SHP77 treated with DMSO at 0.1 percent for 48 hours (cell line): ENCODE data around the gene ZBED6.

Experiments
- DNase-seq: peaks from one replicate; lab custom pipeline; 2025; lab: John Stamatoyannopoulos, UW

ZBED6 gene

DNA sequence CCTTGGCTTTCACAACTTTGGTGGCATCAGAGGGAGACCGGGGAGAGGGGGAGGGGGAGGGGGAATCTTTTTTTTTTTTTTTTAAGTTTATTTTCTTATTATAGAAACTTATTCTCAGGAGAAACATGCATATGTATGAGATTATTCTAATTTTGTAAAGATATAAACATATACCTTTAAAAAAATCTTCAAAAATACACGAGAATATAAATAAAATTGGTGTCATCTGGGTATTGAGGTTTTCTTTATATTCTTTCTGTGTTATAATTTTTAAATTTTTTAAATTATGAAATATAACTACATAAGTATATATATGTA lies 47.1 kb downstream of the ZBED6 start:
- no peak for DNase-seq

DNA sequence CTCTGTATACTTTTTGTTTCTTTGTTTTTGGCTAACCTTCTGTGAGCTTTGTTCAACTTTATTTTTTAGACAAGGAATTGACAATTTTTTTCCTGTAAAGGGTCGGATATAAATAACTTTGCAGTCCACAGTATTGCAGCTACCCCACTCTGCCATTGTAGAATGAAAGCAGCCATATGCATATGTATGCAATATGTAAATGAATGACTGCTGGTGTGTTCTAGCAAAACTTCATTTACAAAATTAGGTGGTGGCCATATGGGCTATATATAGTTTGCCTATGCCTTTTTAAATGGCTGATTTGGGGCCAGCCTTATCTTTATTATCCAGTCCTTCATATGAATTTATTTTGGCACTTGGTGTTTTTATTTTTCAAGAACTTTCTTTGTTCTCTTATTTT lies 48.0 kb downstream of the ZBED6 start:
- no peak for DNase-seq
